OCI-LY1 (cell line): ENCODE measurements around the gene KRTCAP2.

Source experiments
- CTCF ChIP-seq: fragments of 200-600 bp; sonication (generic), shearing (Covaris generic); IDR thresholded peaks from 2 replicates; pipeline ENCODE4 v1.5.1; 2017; ENCODE audit warnings: mild to moderate bottlenecking, antibody characterized with exemption, low read length, moderate library complexity, mixed read lengths
- EZH2 ChIP-seq: fragments of 200-600 bp; sonication (generic), shearing (Covaris generic); IDR thresholded peaks from 2 replicates; pipeline ENCODE4 v1.8.0; 2017; ENCODE audit warnings: borderline replicate concordance, mixed run types, mild to moderate bottlenecking, antibody characterized with exemption, low read length, moderate library complexity, mixed read lengths

GRCh38 chr1:155174324-155175280 is 1.5 kb upstream of the KRTCAP2 start:
- no peak for TF ChIP-seq CTCF
- TF ChIP-seq EZH2 = no peak
